GM10248 (cell line): ENCODE data around the gene MOGAT3.

Experiments
- CTCF ChIA-PET: fragments of 300-600 bp; sonication (Branson Sonifier 250); formaldehyde crosslinking; extraction: SDS; loops from one replicate; lab custom pipeline; 2021; ENCODE audit warnings: antibody characterized with exemption; lab: Yijun Ruan, JAX
- POLR2A ChIA-PET: fragments of 350-650 bp; sonication (Branson Sonifier 250); formaldehyde crosslinking; extraction: SDS; loops from one replicate; lab custom pipeline; 2020; ENCODE audit warnings: antibody characterized with exemption; lab: Yijun Ruan, JAX
- DNase-seq: peaks from one replicate; pipeline ENCODE4 v3.0.0; 2012; ENCODE audit errors: extremely low spot score
- TF ChIP-seq, protein P1 (sequence below): IDR thresholded peaks from 2 replicates; pipeline ENCODE4 v1.5.1; 2012; ENCODE audit warnings: mild to moderate bottlenecking, low read depth; ENCODE audit errors: extremely low read depth, missing control alignments, control extremely low read depth

Gene MOGAT3

DNA sequence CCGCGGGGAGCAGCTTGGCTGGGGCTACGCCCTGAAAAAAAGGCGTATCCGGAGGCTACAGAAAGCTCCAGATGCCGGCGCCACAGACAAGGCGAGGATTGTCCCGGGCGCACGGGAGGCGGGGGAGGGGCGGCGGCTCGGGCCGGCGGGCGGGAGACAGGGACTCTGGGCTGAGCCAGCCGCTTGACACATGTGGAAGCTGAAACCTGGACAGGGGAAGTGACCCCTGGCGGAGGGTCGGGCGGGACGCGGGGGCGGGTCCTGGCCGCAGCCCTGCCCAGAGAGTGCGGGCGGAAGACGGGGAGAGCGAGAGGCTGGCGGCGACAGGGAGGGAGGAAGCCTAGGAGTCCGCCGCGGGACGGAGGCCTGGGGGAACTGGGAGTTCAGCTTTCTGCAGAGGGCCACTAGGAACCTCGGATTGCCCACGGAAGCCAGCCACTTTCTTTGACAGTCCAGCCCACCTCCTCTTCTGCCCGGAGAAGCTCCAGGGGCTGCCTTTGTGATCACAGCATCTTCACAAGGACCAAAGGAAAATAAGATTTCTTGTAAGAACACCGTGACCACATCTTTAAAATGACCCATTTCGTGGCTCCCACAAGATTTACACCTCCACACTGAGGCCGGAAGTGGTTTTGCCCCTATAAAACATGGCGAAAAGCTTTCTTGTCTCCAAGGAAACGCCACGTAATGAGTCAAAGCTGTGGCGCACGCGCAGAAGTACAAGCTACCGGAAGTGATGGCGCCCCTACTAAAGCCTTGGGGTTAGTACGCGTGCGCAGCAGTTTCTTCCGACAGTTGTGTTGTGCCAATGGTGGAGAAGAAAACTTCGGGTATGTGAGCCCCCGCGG is 16.8 kb upstream of the MOGAT3 start, which contains the start of the genes PLOD3 and ZNHIT1:
Gene PLOD3 (minus strand): TSS at position 194 of the 848 bp plus-strand sequence. CDS start 307 bp downstream, outside the sequence.
Gene ZNHIT1 (plus strand): TSS at position 778 of the 848 bp plus-strand sequence. CDS start 31 bp downstream, at position 809.
- TF ChIP-seq, protein P1, sequence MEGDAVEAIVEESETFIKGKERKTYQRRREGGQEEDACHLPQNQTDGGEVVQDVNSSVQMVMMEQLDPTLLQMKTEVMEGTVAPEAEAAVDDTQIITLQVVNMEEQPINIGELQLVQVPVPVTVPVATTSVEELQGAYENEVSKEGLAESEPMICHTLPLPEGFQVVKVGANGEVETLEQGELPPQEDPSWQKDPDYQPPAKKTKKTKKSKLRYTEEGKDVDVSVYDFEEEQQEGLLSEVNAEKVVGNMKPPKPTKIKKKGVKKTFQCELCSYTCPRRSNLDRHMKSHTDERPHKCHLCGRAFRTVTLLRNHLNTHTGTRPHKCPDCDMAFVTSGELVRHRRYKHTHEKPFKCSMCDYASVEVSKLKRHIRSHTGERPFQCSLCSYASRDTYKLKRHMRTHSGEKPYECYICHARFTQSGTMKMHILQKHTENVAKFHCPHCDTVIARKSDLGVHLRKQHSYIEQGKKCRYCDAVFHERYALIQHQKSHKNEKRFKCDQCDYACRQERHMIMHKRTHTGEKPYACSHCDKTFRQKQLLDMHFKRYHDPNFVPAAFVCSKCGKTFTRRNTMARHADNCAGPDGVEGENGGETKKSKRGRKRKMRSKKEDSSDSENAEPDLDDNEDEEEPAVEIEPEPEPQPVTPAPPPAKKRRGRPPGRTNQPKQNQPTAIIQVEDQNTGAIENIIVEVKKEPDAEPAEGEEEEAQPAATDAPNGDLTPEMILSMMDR, result peak; percentile 15
- ChIA-PET CTCF (interaction anchor here (1.1 to 5.7 kb wide), 18 partner anchors 8 to 84 kb away, joined by 3 to 68 read pairs (median 4); partner anchors contain the start of gene FIS1), POLR2A (interaction anchor here (0.5 to 1.5 kb wide), 5 partner anchors 9 to 343 kb away, joined by 3 to 6 read pairs (median 3); partner anchors contain the start of genes CLDN15 and SRRT)
- DNase-seq, result peak; percentile 99

DNA sequence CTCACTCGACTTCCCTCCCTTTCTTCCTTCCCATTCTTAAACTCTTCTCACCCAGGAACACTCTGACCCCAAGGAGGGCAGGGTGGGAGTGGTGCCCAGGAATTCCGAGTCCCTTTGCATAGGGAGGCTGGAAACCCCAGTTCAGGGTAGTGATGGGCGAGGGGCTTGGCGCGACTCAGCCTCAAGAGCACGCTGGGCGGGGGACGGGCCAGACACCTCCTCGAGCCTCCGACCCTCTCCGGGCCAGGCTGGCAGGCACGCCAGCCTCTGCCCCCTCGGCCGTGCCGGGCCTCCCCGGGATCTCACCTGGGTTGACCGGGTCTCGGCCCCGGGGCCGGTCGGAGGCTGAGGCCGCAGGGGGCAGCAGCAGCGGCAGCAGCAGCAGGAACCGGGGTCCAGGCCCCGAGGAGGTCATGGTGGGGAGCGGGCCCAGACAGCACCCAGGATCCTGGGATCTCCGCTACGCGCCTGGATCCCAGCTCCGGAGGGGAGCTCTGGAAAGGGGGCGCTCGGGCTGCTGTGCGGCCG is 16.1 kb upstream of the MOGAT3 start:
- DNase-seq, result no peak
- POLR2A ChIA-PET, result interaction anchor here (1.5 kb wide), 1 partner anchor 27 kb away, joined by 6 read pairs; no protein-coding TSS in a partner anchor
- TF ChIP-seq, protein P1, result no peak
- CTCF ChIA-PET, result interaction anchor here (1.1 to 5.7 kb wide), 14 partner anchors 8 to 79 kb away, joined by 3 to 68 read pairs (median 4); partner anchors contain the start of gene FIS1

DNA sequence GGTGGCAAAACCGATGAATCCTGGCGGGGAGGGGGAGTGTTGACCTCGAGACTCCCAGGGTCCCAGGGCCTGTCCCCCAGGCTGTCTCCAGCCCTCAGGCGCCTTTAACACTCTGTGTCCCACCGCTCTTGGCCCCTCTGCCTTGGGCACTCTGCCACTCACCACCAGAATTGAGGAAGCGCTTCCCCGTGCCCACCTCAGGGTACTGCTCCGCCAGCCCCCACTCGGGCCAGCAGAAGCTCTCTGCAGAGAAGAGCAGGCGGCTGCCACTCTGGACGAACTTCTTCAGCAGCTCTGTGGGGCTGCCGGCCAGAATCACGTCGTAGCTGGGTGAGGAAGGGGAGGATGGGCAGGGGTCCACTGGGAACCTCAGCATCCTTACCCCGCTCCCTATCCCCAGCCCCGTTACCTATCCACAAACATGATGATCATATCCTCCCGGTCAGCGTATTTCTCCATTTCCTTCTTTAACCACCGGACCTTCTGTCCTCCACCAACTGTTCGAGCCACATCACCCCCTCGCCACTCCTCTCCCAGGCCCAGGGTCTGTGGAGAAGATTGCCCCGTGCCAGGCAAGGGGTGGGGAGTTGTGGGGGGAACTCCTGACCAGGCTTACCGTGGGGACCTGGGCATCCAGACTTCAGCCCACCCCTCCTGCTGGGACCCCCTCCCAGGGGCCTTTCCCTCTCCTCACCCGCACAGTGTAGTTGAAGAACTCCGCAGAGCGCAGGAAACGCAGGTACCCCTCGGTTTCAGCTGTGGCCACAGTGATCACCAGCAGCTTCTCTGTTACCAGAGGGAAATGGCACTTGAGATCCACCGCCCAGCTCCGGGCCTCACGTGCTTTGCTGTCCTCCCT is 15.4 kb upstream of the MOGAT3 start:
- POLR2A ChIA-PET, result no interaction called here
- no peak for DNase-seq
- CTCF ChIA-PET, result interaction anchor here (1.2 to 5.7 kb wide), 7 partner anchors 9 to 72 kb away, joined by 4 to 68 read pairs (median 9); partner anchors contain the start of gene FIS1
- TF ChIP-seq, protein P1, result no peak

DNA sequence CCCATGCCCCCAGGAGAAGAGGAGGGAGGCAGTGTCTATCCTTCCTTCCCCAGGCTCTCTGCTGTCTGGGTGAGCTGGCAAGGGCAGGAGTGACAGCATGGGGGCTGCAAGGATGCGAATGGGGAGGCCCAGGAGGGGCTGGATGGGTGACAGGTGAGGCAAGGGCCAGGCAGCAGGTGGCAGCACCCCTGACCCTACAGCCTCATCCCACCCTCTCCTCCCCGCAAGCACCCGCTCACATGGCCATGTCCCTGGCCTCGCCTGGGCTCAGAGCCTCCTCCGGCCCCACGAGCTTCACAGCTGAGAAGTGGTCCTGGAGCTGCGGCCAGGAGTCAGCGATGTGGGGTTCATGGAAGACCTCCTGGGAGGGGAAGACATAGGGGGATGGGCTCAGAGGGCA is 11.2 kb upstream of the MOGAT3 start:
- DNase-seq, result no peak
- TF ChIP-seq, protein P1, result no peak
- POLR2A ChIA-PET, result no interaction called here
- CTCF ChIA-PET, result interaction anchor here (1.3 to 2.1 kb wide), 2 partner anchors 19 to 68 kb away, joined by 3 to 4 read pairs; no protein-coding TSS in a partner anchor

DNA sequence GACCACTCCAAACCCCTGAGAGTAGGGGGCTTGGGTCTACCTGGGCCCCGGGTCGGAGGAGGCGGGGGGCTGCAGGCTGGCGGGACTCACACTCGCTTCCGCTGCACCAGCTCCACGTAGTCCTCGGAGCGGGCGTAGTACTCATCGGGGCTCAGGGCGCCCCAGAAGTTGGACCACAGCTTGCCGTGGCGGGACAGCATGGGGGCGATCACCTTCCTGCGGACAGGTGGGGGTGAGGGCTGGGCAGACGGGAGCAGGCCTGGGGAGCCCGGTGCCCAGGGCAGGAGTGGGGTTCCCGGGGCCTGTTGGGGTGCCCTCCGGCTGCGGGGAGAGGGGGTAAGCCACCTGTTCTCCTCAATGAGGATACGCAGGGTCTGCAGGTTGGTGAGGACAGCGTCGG is 10.7 kb upstream of the MOGAT3 start:
- no peak for DNase-seq
- TF ChIP-seq, protein P1, result no peak
- ChIA-PET POLR2A (no interaction called here), CTCF (interaction anchor here (1.3 to 2.1 kb wide), 3 partner anchors 19 to 68 kb away, joined by 3 to 5 read pairs (median 4); partner anchors contain the start of gene FIS1)

DNA sequence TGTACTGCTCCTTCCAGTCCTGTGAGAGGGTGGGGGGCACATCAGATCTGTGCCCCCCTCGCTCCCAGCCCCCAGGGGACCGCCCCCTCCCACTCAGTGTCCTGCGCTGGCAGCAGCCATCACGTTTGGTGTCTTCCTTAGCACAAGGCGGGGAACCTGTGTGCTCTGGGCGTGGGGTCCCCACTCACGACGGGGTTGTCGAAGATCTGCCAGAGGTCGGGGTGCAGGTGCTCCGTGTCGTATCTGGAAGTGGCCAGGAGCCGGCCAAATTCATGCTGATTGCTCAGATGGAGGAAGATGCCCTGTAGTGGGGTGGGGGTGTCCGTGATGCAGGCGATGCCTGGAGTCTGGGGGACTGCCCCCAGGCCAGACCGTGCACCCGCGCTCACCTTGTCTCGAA is 9.3 kb upstream of the MOGAT3 start:
- DNase-seq, result no peak
- TF ChIP-seq, protein P1, result no peak
- CTCF ChIA-PET, result interaction anchor here (0.8 to 0.9 kb wide), 2 partner anchors 17 to 581 kb away, joined by 3 to 4 read pairs; no protein-coding TSS in a partner anchor
- POLR2A ChIA-PET, result no interaction called here
